WERI-Rb-1 (cell line): Measurements from ENCODE around the gene LRTM2.

Experiments
- DNase-seq: peaks from one replicate; pipeline ENCODE4 v3.0.0-alpha.2; 2020
- H3K27ac ChIP-seq: fragments of 250-450 bp; sonication (Bioruptor Pico); 2 replicates; pipeline ENCODE4 v1.5.1; 2020; ENCODE audit warnings: mild to moderate bottlenecking, moderate library complexity
- H3K27me3 ChIP-seq: fragments of 250-450 bp; sonication (Bioruptor Pico); 2 replicates; pipeline ENCODE4 v1.5.1; 2021; ENCODE audit warnings: mild to moderate bottlenecking, low read depth, moderate library complexity; ENCODE audit not compliant: insufficient read depth, severe bottlenecking
- H3K36me3 ChIP-seq: fragments of 250-450 bp; sonication (Bioruptor Pico); 2 replicates; pipeline ENCODE4 v1.5.1; 2020; ENCODE audit warnings: mild to moderate bottlenecking, moderate library complexity
- H3K4me3 ChIP-seq: 2 replicates; pipeline ENCODE4 v1.5.1; 2011; ENCODE audit warnings: low read depth, mild to moderate bottlenecking, control low read depth, low read length
- H3K9me3 ChIP-seq: fragments of 250-450 bp; sonication (Bioruptor Pico); 2 replicates; pipeline ENCODE4 v1.5.1; 2021; ENCODE audit warnings: mild to moderate bottlenecking, moderate library complexity; ENCODE audit not compliant: severe bottlenecking
- TF ChIP-seq, protein P1 (sequence below): IDR thresholded peaks from 2 replicates; pipeline ENCODE4 v1.5.1; 2011; ENCODE audit warnings: low read depth, mild to moderate bottlenecking, control low read depth, inconsistent platforms, low read length

The LRTM2 gene

DNA sequence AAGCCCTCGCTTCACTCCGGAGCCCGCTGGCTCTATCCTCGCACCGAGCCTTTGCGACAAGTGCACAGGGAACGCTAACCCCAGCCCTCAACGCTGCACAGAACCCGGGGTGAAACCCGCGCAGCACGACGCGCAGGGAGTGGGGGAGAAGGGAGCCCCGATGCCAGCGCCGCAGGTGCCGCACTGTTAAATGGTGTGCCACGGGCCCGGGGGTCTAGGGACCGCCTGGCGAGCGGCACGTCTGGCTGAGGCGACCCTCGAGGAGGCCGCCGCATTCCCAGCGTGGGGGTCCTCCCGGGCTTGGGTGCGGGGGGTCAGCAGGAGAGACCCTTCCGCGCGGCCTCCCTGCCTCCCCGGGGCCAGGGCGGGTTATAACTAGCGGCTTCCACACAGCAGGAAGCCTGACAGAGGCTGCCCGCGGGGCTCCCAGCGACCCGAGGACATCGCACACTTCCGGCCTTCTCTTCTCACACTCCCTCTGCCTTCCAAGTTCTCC, 23.8 kb upstream of the LRTM2 start:
- TF ChIP-seq, protein P1, sequence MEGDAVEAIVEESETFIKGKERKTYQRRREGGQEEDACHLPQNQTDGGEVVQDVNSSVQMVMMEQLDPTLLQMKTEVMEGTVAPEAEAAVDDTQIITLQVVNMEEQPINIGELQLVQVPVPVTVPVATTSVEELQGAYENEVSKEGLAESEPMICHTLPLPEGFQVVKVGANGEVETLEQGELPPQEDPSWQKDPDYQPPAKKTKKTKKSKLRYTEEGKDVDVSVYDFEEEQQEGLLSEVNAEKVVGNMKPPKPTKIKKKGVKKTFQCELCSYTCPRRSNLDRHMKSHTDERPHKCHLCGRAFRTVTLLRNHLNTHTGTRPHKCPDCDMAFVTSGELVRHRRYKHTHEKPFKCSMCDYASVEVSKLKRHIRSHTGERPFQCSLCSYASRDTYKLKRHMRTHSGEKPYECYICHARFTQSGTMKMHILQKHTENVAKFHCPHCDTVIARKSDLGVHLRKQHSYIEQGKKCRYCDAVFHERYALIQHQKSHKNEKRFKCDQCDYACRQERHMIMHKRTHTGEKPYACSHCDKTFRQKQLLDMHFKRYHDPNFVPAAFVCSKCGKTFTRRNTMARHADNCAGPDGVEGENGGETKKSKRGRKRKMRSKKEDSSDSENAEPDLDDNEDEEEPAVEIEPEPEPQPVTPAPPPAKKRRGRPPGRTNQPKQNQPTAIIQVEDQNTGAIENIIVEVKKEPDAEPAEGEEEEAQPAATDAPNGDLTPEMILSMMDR: no peak
- H3K36me3 ChIP-seq: no peaks in the 10 kb centered on the region
- H3K27me3 ChIP-seq: no peaks in the 10 kb centered on the region
- 0 out of 2 replicates have a peak overlapping the region, but pooled peaks have one; percentile 23 for H3K27ac ChIP-seq
- H3K9me3 ChIP-seq: no peaks in the 10 kb centered on the region
- no peak for DNase-seq
- no peak overlapping the region for H3K4me3 ChIP-seq

DNA sequence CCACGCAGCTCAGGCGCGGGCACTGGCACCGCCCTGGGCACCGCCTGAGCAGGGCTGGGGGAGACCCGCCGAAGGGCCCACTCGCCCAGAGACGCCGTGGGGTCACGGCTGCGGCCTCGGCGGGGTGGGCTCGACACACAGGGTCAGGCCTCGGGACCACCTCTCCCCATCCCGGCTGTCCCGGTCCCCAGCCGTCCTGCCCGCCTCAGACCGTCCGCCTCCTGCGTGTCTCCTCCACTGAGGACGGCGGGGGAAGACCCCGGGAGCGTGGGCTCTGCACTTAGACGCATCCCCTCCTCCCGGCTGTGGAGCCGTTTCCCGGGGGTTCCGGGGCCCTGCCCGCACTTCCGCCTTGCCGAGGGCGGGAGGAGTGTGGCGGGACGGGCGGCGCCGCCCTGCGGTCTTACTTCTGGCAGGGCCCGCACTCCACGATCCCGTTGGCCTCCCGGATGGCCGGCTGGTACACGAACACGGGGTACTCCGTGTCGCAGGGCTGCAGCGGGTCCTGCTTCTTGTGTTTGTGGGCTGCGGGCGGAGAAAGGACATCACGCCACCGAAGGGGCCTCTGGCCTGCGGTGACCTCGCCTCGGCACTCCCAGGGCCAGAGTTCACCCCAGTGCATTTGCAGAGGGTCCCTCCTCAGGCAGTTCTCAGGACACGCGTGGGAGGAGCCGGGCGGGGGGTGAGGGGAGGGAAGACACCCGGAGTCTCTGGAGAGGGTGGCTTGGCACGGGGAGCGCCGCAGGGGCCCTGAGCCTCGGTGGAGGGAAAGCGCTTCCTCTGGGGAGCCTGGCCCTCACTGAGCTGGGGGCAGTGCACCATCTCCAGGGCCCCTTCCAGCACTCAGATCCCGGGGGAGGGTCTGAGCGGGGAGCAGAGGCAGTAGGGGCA, 23.1 kb upstream of the LRTM2 start:
- H3K36me3 ChIP-seq: no peaks in the 10 kb centered on the region
- H3K27ac ChIP-seq: no peak overlapping the region
- no peak for DNase-seq
- H3K9me3 ChIP-seq: no peaks in the 10 kb centered on the region
- TF ChIP-seq, protein P1: no peak
- no peak overlapping the region for H3K4me3 ChIP-seq
- H3K27me3 ChIP-seq: no peaks in the 10 kb centered on the region

DNA sequence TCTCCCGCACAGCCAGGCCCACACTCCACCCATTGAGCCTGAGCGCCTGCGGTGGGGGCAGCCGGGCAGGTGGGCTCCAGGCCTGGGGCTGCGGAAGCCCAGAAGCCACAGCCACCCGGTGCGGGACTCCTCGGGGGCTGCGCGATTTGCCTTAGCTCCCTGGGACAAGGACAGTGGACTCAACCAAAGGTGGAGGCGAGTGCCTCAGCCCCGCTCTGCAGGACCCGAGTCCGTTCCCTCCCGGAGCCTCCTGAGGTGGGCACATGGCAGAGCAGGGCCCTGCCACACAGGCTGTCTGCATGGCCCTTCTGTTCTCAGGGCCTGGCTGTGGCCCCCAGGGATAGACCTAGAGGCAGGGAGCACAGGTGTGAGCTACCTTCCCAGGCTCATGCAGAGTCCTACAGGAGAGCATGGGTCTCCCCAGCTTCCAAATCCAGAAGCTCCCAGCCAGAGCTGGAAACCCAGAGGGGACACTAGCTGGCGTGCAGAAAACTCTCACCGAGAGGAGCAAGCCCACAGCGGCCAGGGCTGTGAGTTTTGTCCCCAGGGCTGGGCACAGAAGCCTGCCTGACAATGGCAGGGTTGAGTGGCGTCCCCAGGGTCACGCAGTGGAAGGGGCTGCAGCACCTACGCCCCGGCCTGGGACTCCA, 22.2 kb upstream of the LRTM2 start:
- Histone ChIP-seq H3K27me3 (no peaks in the 10 kb centered on the region), H3K9me3 (no peaks in the 10 kb centered on the region), H3K4me3 (no peak overlapping the region), H3K27ac (no peak overlapping the region), H3K36me3 (no peaks in the 10 kb centered on the region)
- no peak for DNase-seq
- TF ChIP-seq, protein P1: no peak

DNA sequence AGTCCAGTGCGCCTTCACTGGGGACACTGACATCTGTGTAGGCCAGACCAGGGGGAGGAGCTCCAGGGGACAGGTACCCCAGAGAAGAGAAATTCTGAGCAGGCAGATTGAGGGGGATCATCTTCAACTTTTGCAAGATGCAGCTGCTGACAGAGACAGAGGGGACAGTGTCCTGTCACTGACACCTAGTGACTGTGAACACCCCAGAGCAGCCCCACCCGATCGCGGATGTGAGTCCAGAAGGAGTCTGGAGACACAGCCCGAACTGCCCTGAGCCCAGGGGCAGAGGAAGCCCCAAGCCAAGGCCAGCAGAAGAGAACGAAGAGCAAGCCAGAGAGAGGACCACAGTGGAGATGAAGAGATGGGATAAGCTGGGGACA, 21.7 kb upstream of the LRTM2 start:
- no peaks in the 10 kb centered on the region for H3K9me3 ChIP-seq
- no peak for DNase-seq
- no peaks in the 10 kb centered on the region for H3K27me3 ChIP-seq
- TF ChIP-seq, protein P1: no peak
- no peak overlapping the region for H3K4me3 ChIP-seq
- H3K27ac ChIP-seq: no peak overlapping the region
- H3K36me3 ChIP-seq: no peaks in the 10 kb centered on the region

DNA sequence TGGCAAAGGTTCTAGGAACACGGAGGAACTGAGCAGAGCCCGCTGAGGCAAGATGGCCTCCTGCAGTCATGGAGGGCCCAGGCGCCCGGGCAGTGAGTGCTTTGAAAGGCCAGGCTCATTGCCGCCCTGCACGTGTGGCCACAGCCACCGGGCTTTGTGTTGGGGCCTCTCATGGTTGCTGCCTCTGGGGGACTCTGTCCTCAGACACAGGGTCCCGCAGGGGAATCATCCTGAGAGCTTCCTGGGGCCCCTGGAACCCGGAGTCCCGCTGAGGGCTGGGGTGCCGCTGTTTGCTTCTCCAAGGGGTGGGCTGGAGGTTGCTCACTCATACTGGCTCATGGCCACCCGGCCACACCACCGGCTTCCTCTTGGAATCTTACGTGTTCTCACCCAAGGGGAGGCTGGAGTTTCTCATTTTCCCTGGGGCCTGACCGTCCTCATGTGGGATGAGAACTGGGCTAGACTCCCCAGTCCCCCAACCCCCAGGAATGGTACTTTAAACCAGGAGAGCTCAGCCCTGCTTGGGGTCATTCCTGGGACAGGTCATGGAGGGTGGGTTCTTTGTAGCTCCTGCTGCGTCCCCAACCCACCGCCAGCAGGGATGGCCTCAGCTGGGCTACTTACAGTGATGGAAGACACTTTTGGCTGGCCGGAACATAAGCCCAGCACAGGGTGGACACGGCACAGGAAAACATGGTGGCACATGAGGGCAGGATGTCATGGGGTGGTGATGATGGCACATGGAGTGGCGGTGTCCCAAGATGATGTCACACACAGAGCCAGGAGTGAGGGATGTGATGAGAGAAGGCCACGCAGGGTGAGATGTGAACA, 21.1 kb upstream of the LRTM2 start:
- Histone ChIP-seq H3K27ac (no peak overlapping the region), H3K9me3 (no peaks in the 10 kb centered on the region), H3K4me3 (no peak overlapping the region), H3K36me3 (no peaks in the 10 kb centered on the region), H3K27me3 (no peaks in the 10 kb centered on the region)
- DNase-seq: peak; percentile 5
- TF ChIP-seq, protein P1: no peak
